K562 (cell line): Measurements from ENCODE around the gene SUMF1. TPM values are rescaled to one million over a fixed set of nuclear protein-coding genes. Genes with fewer than 3 reads are reported as not detected.

Experiments
- CHD4 ChIP-seq: fragments of 200-600 bp; sonication (generic); IDR thresholded peaks from 3 replicates; pipeline ENCODE4 v1.6.1; 2012; ENCODE audit warnings: low read depth, mild to moderate bottlenecking, mixed read lengths, low read length, inconsistent platforms; ENCODE audit not compliant: insufficient read depth, insufficient replicate concordance, poor library complexity, severe bottlenecking
- MECOM ChIP-seq: fragments of 250-450 bp; sonication (Bioruptor Pico); IDR thresholded peaks from 2 replicates; pipeline ENCODE4 v1.8.0; 2022; ENCODE audit warnings: inconsistent platforms
- NR2C2 ChIP-seq, 2 experiments: fragments of 200-800 bp in 1 of 2; sonication (Bioruptor generic) in 1 of 2; sonication (generic) in 1 of 2; formaldehyde crosslinking in 1 of 2; IDR thresholded peaks; 2 replicates each; pipeline versions ENCODE4 v1.6.1 to v1.8.0; 2016 to 2022; ENCODE audit warnings: mild to moderate bottlenecking in 1 of 2, missing compliant biosample characterization in 1 of 2, missing genetic modification characterization in 1 of 2, missing genetic modification reagents in 1 of 2
- TBL1XR1 ChIP-seq, 2 experiments: IDR thresholded peaks; 2 replicates each; pipeline ENCODE4 v1.6.1; 2012; ENCODE audit warnings: improper control_type of control experiment in 2 of 2, low read length in 2 of 2, mild to moderate bottlenecking in 1 of 2
- TRIM24 ChIP-seq, 2 experiments: fragments of 450-650 bp; IDR thresholded peaks; 2 replicates each; pipeline ENCODE4 v1.6.1; 2016
- polyA plus RNA-seq, 8 experiments: library from polyadenylated mRNA; depleted of rRNA in 4 of 8; stranded (reverse) in 5 of 8; unstranded in 3 of 8; fragments of >200 nt; fragmentation: Nextera tagmentation in 2 of 8; fragmentation: Illumina TruSeq in 1 of 8; extraction: Ambion mirVana in 2 of 8; extraction: Trizol in 1 of 8; gene quantifications; 2 replicates each; pipeline versions ENCODE4 v1.2.1 to v1.2.3, GENCODE V29; 2011 to 2014; ENCODE audit warnings: inconsistent platforms in 1 of 8, missing spikeins in 1 of 8
- total RNA-seq, 7 experiments: library from RNA; depleted of rRNA in 6 of 7; stranded (reverse); fragments of >200 nt in 6 of 7; fragmentation: Illumina TruSeq in 2 of 7; extraction: Trizol in 2 of 7; gene quantifications; 2 replicates each; pipeline versions ENCODE4 v1.2.1 to v1.2.3, GENCODE V29; 2011 to 2021; ENCODE audit warnings: low replicate concordance in 1 of 7
- TF ChIP-seq, protein P1 (sequence below), 2 experiments: fragments of 450-650 bp; IDR thresholded peaks; 2 replicates each; pipeline ENCODE4 v1.6.1; 2018; ENCODE audit warnings: mild to moderate bottlenecking in 2 of 2, low read depth in 1 of 2; ENCODE audit not compliant: partially characterized antibody in 2 of 2
- TF ChIP-seq, protein P2 (sequence below): fragments of 450-650 bp; IDR thresholded peaks from 2 replicates; pipeline ENCODE4 v1.6.1; 2016; ENCODE audit warnings: missing biosample characterization, missing genetic modification characterization

The SUMF1 gene
- total and polyA plus RNA-seq, 9 of the 15 experiments (the other 6 are each of a cell fraction or from before 2014, with no cell fraction given) = 1.3 to 7.4 (median 4.2) TPM

DNA sequence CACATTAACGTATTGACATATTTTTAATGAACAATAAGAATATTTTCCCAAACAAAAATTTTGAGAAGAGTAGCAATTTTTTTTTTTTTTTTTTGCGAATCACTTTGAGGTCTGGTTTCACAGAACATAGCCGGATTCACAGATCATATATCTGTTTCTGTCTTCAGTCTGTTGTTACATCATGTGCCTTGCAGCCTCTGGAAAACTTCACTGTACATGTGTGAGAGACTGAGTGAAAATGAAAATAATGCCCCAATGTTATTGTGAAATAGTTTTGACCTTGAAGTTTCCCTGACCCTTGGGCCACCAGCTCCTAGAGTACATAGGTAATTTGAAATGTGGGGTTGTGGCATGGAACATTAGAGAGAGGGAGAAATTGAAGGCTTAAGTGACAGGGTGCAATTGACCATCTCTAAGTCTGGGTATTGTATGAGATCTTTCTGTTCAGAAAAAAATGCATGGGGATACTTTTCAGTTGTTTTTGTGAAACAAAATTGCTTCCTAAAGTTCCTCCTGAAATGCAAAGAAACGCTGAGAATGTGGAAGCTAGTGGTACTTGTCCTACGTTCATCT is 40.0 kb upstream of the SUMF1 start (continued):
- TF ChIP-seq, protein P1, sequence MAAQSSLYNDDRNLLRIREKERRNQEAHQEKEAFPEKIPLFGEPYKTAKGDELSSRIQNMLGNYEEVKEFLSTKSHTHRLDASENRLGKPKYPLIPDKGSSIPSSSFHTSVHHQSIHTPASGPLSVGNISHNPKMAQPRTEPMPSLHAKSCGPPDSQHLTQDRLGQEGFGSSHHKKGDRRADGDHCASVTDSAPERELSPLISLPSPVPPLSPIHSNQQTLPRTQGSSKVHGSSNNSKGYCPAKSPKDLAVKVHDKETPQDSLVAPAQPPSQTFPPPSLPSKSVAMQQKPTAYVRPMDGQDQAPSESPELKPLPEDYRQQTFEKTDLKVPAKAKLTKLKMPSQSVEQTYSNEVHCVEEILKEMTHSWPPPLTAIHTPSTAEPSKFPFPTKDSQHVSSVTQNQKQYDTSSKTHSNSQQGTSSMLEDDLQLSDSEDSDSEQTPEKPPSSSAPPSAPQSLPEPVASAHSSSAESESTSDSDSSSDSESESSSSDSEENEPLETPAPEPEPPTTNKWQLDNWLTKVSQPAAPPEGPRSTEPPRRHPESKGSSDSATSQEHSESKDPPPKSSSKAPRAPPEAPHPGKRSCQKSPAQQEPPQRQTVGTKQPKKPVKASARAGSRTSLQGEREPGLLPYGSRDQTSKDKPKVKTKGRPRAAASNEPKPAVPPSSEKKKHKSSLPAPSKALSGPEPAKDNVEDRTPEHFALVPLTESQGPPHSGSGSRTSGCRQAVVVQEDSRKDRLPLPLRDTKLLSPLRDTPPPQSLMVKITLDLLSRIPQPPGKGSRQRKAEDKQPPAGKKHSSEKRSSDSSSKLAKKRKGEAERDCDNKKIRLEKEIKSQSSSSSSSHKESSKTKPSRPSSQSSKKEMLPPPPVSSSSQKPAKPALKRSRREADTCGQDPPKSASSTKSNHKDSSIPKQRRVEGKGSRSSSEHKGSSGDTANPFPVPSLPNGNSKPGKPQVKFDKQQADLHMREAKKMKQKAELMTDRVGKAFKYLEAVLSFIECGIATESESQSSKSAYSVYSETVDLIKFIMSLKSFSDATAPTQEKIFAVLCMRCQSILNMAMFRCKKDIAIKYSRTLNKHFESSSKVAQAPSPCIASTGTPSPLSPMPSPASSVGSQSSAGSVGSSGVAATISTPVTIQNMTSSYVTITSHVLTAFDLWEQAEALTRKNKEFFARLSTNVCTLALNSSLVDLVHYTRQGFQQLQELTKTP (IDR thresholded peaks at IDR 0.05; ENCODE audit: low read depth in 1 of 2, partially characterized antibody in 2 of 2) = peak in 1 of 2 experiments; percentile 42
- TF ChIP-seq MECOM (CRISPR knock-in tag) (0 out of 2 replicates have a peak, but pooled peaks have one; percentile 8), CHD4 (no peak), NR2C2 (CRISPR knock-in tag; IDR thresholded peaks at IDR 0.05) (no peak), NR2C2 (tag; IDR thresholded peaks at IDR 0.05) (peak; percentile 78; the same call in 1 of the 2 replicates), TBL1XR1 (IDR thresholded peaks at IDR 0.05; ENCODE audit: low read length in 2 of 2) (no peak), TRIM24 (IDR thresholded peaks at IDR 0.05) (peak; percentile 20 to 35; a peak in 2 of 4 replicates)
- TF ChIP-seq, protein P2, sequence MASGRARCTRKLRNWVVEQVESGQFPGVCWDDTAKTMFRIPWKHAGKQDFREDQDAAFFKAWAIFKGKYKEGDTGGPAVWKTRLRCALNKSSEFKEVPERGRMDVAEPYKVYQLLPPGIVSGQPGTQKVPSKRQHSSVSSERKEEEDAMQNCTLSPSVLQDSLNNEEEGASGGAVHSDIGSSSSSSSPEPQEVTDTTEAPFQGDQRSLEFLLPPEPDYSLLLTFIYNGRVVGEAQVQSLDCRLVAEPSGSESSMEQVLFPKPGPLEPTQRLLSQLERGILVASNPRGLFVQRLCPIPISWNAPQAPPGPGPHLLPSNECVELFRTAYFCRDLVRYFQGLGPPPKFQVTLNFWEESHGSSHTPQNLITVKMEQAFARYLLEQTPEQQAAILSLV (tag) = peak; percentile 60; the same call in 1 of the 2 replicates
